Thymus (tissue), 11 donors: ENCODE measurements around the gene DDA1. TPM values are rescaled to one million over a fixed set of nuclear protein-coding genes. Genes with fewer than 3 reads are reported as not detected.

Source experiments
- DNase-seq, 9 donors: peaks; one replicate each; pipeline ENCODE4 v3.0.0-alpha.2; 2013; ENCODE audit warnings: low spot score in 9 of 9, low read depth in 6 of 9, missing footprints in 1 of 9
- H3K27ac ChIP-seq, 2 donors: one replicate each; pipeline ENCODE4 v1.5.1; 2013; ENCODE audit warnings: control low read depth in 1 of 2, low read depth in 1 of 2, low read length in 1 of 2, mild to moderate bottlenecking in 1 of 2, moderate library complexity in 1 of 2
- H3K27me3 ChIP-seq, 2 donors: one replicate each; pipeline ENCODE4 v1.5.1; 2013; ENCODE audit warnings: low read length in 1 of 2; ENCODE audit not compliant: control insufficient read depth in 2 of 2, insufficient read depth in 1 of 2
- H3K36me3 ChIP-seq, 2 donors: one replicate each; pipeline ENCODE4 v1.5.1; 2013; ENCODE audit warnings: low read length in 1 of 2, mild to moderate bottlenecking in 1 of 2, moderate library complexity in 1 of 2; ENCODE audit not compliant: control insufficient read depth in 2 of 2, insufficient read depth in 2 of 2
- H3K4me1 ChIP-seq, 2 donors: one replicate each; pipeline ENCODE4 v1.5.1; 2013; ENCODE audit warnings: low read length in 2 of 2; ENCODE audit not compliant: control insufficient read depth in 2 of 2, insufficient read depth in 2 of 2
- H3K4me3 ChIP-seq, 2 donors: one replicate each; pipeline ENCODE4 v1.5.1; 2013; ENCODE audit warnings: low read length in 2 of 2, control low read depth in 1 of 2, mild to moderate bottlenecking in 1 of 2
- H3K9me3 ChIP-seq, 2 donors: one replicate each; pipeline ENCODE4 v1.5.1; 2013; ENCODE audit warnings: low read length in 1 of 2, mild to moderate bottlenecking in 1 of 2; ENCODE audit not compliant: control insufficient read depth in 2 of 2, insufficient read depth in 1 of 2
- WGBS: extraction: QIAGEN DNeasy Blood & Tissue Kit; methylation state at CpG from one replicate; pipeline ENCODE4 v1.1.7; 2013; 5-methylcytosine and 5-hydroxymethylcytosine counted together
- polyA plus RNA-seq: library from polyadenylated mRNA; stranded (reverse); fragments of 200-250 nt; gene quantifications from one replicate; pipeline ENCODE4 v1.2.3, GENCODE V29; 2013
- total RNA-seq: library from RNA; stranded (reverse); fragments of 120-200 nt; gene quantifications from one replicate; pipeline ENCODE4 v1.2.4, GENCODE V29; 2013
- donor health status: healthy.

The DDA1 gene
- total and polyA plus RNA-seq, 2 donors = 23.5 to 51.7 TPM

DNA sequence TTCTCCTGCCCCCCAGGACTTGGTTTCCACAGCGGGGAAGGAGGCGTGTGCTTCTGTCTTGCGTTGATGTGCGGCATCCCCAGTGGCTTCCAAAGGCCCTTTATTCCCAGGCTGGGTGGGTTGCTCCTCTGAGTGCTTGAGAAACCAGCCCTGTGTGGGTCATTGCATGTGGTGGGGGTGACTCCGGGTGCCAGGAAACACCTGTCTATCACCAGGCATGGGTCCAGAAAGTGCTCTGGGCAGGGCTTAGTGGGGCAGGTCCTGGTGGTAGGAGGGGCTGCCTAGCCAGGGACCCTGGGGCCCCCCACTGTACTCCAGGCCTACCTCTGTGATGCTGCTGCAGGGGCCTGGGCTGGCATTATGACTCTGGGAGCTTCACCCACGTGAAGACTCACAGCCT, 9.6 kb downstream of the DDA1 start:
- H3K36me3 ChIP-seq = peaks cover 58 to 64% of the 10 kb centered on the region in 2 donors
- WGBS = 84% methylated on average over 6 of the region's 6 CpGs
- H3K27ac ChIP-seq = no peak overlapping the region
- H3K27me3 ChIP-seq = peaks cover 3 to 12% of the 10 kb centered on the region in 2 donors
- H3K4me1 ChIP-seq = peaks cover 0 to 8% of the 10 kb centered on the region in 2 donors
- no peak overlapping the region for H3K4me3 ChIP-seq
- H3K9me3 ChIP-seq = no peaks in the 10 kb centered on the region
- no peak for DNase-seq

DNA sequence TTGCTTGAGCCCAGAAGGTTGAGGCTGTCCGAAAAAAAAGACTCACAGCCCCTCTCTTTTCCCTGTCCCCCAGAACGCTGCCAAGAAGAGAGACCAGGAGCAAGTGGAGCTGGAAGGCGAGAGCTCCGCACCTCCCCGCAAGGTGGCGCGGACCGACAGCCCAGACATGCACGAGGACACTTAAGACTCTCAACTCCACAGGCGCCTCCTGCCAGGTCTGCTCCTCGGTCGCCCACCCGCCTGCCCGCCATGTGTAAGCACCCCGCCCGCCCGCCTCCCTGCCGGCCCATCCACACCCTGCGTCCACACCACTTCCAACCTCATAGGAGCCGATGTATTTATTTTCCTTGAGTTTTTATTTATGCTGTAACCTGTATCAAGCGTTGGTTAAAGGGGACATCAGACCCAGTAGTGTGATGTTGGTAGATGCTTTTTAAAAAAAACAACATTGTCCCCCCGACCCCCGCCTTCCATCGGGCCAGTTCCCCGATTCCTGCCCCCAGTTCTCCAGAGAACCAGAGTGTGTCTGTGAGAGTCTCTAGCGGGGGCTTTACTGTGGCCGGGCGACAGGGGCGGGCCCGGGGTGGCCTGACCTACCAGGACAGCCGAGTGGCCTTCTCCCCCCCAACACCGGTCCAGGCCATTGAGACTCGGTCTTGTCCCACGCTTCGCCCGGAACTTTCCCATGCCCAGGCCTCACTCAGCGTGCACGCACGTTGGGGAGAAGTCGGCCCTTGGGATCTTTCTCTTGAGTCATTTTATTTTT, 10.3 kb downstream of the DDA1 start:
- Histone ChIP-seq H3K36me3 (peaks cover 54 to 59% of the 10 kb centered on the region in 2 donors), H3K27me3 (peaks cover 3 to 12% of the 10 kb centered on the region in 2 donors), H3K27ac (no peak overlapping the region), H3K4me1 (peaks cover 0 to 8% of the 10 kb centered on the region in 2 donors), H3K4me3 (no peak overlapping the region), H3K9me3 (no peaks in the 10 kb centered on the region)
- DNase-seq = no peak
- 98% methylated on average over 40 of the region's 40 CpGs for WGBS

DNA sequence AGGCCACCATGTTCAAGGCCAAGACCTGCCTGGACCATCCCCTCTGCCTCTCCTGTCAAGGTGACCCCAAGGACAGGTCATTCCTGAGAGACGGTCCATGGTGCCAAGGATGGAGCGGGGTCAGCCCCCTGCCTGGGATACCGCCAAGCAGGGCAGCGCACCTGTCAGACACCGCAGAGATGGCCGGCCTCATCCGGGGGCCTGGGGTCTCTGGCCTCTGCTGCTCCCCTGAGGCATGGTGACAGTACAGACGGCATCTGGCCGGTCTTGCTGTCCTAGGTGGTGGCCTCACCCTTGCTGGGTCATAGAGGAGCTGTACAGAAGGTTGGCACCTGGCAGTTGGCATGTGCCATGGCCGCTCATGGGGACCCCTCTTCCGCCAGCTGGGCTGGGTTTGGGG, 11.1 kb downstream of the DDA1 start:
- H3K4me1 ChIP-seq = peaks cover 0 to 8% of the 10 kb centered on the region in 2 donors
- no peak overlapping the region for H3K4me3 ChIP-seq
- H3K27me3 ChIP-seq = peaks cover 3 to 12% of the 10 kb centered on the region in 2 donors
- no peak for DNase-seq
- H3K27ac ChIP-seq = no peak overlapping the region
- 83% methylated on average over 11 of the region's 11 CpGs for WGBS
- no peaks in the 10 kb centered on the region for H3K9me3 ChIP-seq
- H3K36me3 ChIP-seq = peaks cover 52 to 63% of the 10 kb centered on the region in 2 donors

DNA sequence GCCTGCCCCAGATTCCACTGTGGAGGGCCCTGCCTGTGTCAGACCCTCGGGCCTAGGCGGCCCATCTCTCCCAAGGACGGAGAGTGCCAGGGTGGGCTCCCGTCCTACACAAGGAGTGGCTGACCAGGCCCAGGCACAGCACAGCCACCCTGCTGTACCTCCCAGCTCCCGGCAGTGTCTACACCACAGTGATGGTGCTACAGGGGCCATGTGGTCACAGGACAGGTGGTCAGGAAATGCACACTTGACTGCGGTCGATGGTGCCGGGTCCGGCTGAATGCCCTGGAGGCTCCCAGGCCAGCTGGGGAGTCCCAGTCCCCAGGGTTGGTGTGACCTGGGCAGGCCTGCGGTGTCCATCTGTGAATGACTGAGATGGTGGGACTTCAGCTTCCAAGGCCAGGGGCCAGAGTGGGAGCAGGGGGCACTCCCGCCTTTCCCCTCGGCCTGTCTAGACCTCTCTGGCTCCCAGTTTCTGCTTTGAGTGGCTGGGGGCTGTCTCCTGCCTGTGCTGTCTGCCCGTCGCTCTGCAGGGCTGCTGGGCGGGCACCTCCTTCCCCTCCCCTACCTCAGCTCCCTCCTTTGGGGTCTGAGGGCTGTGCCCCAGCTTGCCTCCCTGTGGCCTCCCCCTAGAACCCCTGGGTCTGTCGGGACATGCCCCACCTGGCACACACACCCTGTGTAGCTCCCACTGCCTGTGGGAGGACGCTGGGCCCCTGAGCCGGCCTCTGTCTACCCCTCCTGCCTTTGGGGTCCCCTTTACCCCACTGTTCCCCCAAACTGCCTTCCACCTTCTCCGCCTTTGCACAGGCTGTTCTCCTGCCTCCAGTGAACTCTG, 12.5 kb downstream of the DDA1 start:
- Histone ChIP-seq H3K27ac (no peak overlapping the region), H3K9me3 (no peaks in the 10 kb centered on the region), H3K27me3 (peaks cover 3 to 12% of the 10 kb centered on the region in 2 donors), H3K36me3 (peaks cover 46 to 57% of the 10 kb centered on the region in 2 donors), H3K4me3 (no peak overlapping the region), H3K4me1 (peaks cover 0 to 8% of the 10 kb centered on the region in 2 donors)
- 91% methylated on average over 19 of the region's 19 CpGs for WGBS
- no peak for DNase-seq

DNA sequence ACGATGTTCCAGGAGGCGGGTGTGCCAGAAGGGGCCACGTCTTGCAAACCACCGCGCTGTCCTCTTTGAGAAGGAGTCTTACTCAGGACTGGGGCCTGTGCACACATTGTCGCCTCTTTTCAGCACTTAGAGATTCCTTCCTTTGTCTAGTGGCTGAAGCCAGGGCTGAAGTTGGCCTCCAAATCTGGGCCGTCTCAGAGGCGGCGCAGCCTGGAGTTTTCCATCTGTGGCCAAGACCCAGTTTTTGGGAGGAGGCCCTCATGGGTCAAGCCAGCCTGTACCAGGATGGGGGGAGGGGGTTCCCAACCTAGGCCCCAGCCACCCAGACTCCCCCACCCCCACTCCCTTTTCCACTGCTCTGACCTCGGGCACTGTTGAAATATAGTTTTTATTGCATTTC, 13.5 kb downstream of the DDA1 start:
- no peak overlapping the region for H3K27ac ChIP-seq
- H3K4me3 ChIP-seq = no peak overlapping the region
- DNase-seq = no peak
- peaks cover 50 to 57% of the 10 kb centered on the region in 2 donors for H3K36me3 ChIP-seq
- 87% methylated on average over 10 of the region's 10 CpGs for WGBS
- peaks cover 3 to 12% of the 10 kb centered on the region in 2 donors for H3K27me3 ChIP-seq
- H3K9me3 ChIP-seq = no peaks in the 10 kb centered on the region
- H3K4me1 ChIP-seq = peaks cover 0 to 9% of the 10 kb centered on the region in 2 donors

DNA sequence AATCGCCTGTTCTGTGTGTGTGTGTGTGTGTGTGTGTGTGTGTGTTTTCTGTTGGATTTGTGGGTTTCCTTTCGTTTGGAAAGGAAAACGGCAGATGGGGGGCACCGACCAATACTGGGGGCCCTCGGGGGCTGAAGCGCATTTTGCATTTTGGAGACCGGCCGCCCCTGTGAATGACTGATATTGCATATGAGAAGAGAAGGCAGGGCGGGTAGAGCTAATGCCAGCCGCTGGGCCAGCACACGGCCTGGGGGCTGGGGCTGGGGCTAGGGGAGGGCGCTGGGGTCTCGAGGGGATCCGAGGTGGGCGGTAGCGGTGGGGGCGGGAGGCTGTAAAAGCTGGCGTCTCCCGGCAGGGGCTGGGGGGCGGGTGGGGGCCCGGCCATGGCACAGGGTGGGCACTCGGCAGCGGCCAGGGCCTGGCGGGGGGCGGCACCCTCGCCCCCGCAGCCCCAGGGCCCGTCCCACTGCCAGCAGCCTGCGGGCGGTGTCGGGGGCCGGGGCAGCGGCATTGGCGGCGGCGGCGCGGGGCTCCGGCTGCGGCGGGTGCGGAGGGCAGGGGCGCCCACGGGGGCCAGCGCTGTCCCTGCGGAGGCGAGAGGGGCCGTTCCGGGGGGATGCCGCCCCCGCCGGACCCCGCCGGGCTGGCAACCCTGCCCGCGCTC, 14.1 kb downstream of the DDA1 start:
- Histone ChIP-seq H3K4me1 (peaks cover 2 to 15% of the 10 kb centered on the region in 2 donors), H3K27ac (no peak overlapping the region), H3K4me3 (peak overlapping the region in 1 of 2 donors; percentile 24), H3K27me3 (peaks cover 3 to 12% of the 10 kb centered on the region in 2 donors), H3K36me3 (peaks cover 49 to 57% of the 10 kb centered on the region in 2 donors), H3K9me3 (no peaks in the 10 kb centered on the region)
- 31% methylated on average over 56 of the region's 56 CpGs for WGBS
- DNase-seq = no peak

DNA sequence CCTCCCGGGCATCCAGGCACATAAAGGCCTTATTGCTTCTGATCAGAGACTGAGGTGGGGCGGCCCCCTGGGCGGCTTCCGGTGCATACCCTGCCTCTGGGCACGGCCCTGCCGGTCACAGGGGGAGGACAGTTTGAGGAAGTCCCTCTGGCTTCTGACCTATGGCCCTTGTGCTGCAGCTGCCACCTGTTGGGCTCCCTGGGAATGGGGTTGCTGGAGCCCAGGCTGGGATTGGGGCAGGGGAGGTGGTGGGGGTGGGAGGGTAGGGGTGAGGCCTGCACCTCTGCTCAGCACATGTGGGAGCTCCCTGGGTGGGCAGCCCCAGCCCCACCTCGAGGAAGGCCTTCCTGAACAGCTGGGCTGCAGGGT, 14.6 kb downstream of the DDA1 start:
- Histone ChIP-seq H3K27me3 (peaks cover 3 to 14% of the 10 kb centered on the region in 2 donors), H3K4me3 (peak overlapping the region in 1 of 2 donors; percentile 24), H3K9me3 (no peaks in the 10 kb centered on the region), H3K27ac (no peak overlapping the region), H3K36me3 (peaks cover 46 to 53% of the 10 kb centered on the region in 2 donors), H3K4me1 (peaks cover 5 to 18% of the 10 kb centered on the region in 2 donors)
- peak in 1 of 9 donors; percentile 33 for DNase-seq
- WGBS = 22% methylated on average over 7 of the region's 7 CpGs

DNA sequence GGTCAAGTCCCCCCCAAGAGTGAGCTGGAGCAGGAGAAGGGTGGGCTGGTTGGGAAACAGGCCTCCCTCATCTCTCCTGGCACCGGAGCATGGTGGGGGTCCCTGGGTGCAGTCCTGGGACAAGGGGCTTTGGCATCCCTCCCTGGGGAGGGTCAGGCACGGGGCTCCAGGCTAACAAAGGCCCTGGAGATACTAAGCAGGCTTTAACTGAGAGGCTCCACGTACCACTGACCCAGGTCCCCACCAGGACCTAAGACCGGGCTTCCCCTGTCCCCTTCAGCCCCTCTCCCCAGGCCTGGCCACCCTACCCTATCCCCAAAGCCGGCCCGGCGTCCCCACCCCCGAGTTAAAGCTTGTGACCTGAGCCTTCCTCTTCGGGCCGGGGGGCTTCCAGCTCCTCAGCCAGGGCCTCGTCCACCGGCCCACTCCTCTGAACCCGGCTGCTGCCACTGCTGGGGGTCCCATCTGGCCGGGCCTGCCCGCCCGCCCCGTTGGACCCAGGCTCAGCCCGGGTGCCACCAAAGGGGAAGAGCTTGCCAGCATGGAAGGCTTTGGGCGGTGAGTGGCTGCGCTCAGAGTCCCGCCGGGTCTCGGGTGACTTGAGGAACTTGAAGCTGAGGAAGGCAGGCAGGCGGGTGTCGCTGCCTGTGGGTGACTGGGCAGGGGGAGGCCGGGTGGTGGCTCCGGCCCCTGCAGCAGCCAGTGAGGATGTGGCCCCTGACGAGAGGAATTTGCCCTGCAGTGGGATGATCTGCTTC, 15.2 kb downstream of the DDA1 start:
- Histone ChIP-seq H3K4me3 (no peak overlapping the region), H3K27me3 (peaks cover 3 to 19% of the 10 kb centered on the region in 2 donors), H3K27ac (no peak overlapping the region), H3K36me3 (peaks cover 41 to 47% of the 10 kb centered on the region in 2 donors), H3K9me3 (no peaks in the 10 kb centered on the region), H3K4me1 (peaks cover 10 to 23% of the 10 kb centered on the region in 2 donors)
- 97% methylated on average over 28 of the region's 28 CpGs for WGBS
- no peak for DNase-seq
